ENCODE measurements around the gene TNRC6C. TPM values are rescaled to one million over a fixed set of nuclear protein-coding genes. Genes with fewer than 3 reads are reported as not detected.

The TNRC6C gene
- polyA plus RNA-seq, 3 donors, result 0.38 to 0.80 (median 0.46) TPM

- H3K4me2 ChIP-seq (replicated peaks; ENCODE audit: extremely low read depth, low read length, poor library complexity, severe bottlenecking), result no peak overlapping the region
- H3K9me3 ChIP-seq (replicated peaks in 1 of 2; ENCODE audit: control insufficient read depth in 1 of 2, insufficient read depth in 1 of 2, low read length in 2 of 2), result peaks cover 4 to 7% of the 10 kb centered on the region in 2 donors
- no peaks in the 10 kb centered on the region for H3K36me3 ChIP-seq (replicated peaks in 1 of 2; ENCODE audit: control insufficient read depth in 1 of 2, insufficient read depth in 2 of 2, low read length in 2 of 2)
- intact Hi-C loops (cut with micrococcal nuclease), result no loop called here
- no peak overlapping the region for H3K4me3 ChIP-seq (replicated peaks in 1 of 3; ENCODE audit: low read depth in 2 of 3, low read length in 3 of 3)
- no peaks in the 10 kb centered on the region for H4K20me1 ChIP-seq (ENCODE audit: insufficient read depth, low read length)
- no peaks in the 10 kb centered on the region for H3K79me2 ChIP-seq (ENCODE audit: insufficient read depth, low read length)
- peaks cover 10% of the 10 kb centered on the region for H3K4me1 Mint-ChIP-seq
- no CpG with 5 or more reads among the region's 3 CpGs for WGBS (ENCODE audit: insufficient coverage)
- no peak for DNase-seq
- H3K27ac Mint-ChIP-seq, result peak overlapping the region in 1 of 7 donors; percentile 62
- peak overlapping the region in 1 of 2 donors; percentile 72 for H3K4me3 Mint-ChIP-seq
- H3K9ac ChIP-seq (ENCODE audit: insufficient read depth, low read length, poor library complexity, severe bottlenecking), result no peak overlapping the region
- peaks cover 5 to 14% (median 8%) of the 10 kb centered on the region in 7 donors for H3K9me3 Mint-ChIP-seq
- no peak overlapping the region for H3K27ac ChIP-seq (ENCODE audit: low read depth in 1 of 2, low read length in 2 of 2)
- peaks cover 13% of the 10 kb centered on the region in 2 donors for H3K4me1 ChIP-seq (ENCODE audit: control insufficient read depth in 1 of 2, insufficient read depth in 2 of 2, low read length in 2 of 2)
- peaks cover 56 to 57% (median 57%) of the 10 kb centered on the region in 3 donors for H3K27me3 Mint-ChIP-seq (ENCODE audit: low read depth in 3 of 3)
- H3K36me3 Mint-ChIP-seq, result peaks cover 0 to 3% of the 10 kb centered on the region in 2 donors
- H2AFZ ChIP-seq (ENCODE audit: insufficient read depth, low read depth, low read length, poor library complexity, severe bottlenecking), result no peak overlapping the region
- peaks cover 50 to 55% of the 10 kb centered on the region in 2 donors for H3K27me3 ChIP-seq (ENCODE audit: control insufficient read depth in 2 of 2, insufficient read depth in 2 of 2, low read length in 2 of 2)
- TF ChIP-seq CTCF (IDR thresholded peaks at IDR 0.05), result no peak
These were observed 9.8 kb upstream of the TNRC6C start for GRCh38 chr17:77948690-77949114.

GRCh38 chr17:77951123-77951522, 7.4 kb upstream of the TNRC6C start:
- Mint-ChIP-seq H3K4me1 (peaks cover 10% of the 10 kb centered on the region), H3K4me3 (peak overlapping the region in 1 of 2 donors; percentile 66), H3K27ac (no peak overlapping the region), H3K36me3 (peaks cover 0 to 3% of the 10 kb centered on the region in 2 donors), H3K27me3 (ENCODE audit: low read depth in 3 of 3) (peaks cover 62 to 69% (median 68%) of the 10 kb centered on the region in 3 donors), H3K9me3 (peaks cover 5 to 14% (median 10%) of the 10 kb centered on the region in 7 donors)
- no peak overlapping the region for H3K9ac ChIP-seq (ENCODE audit: insufficient read depth, low read length, poor library complexity, severe bottlenecking)
- H3K36me3 ChIP-seq (replicated peaks in 1 of 2; ENCODE audit: control insufficient read depth in 1 of 2, insufficient read depth in 2 of 2, low read length in 2 of 2), result no peaks in the 10 kb centered on the region
- no peak overlapping the region for H3K4me2 ChIP-seq (replicated peaks; ENCODE audit: extremely low read depth, low read length, poor library complexity, severe bottlenecking)
- DNase-seq, result no peak
- H3K79me2 ChIP-seq (ENCODE audit: insufficient read depth, low read length), result no peaks in the 10 kb centered on the region
- intact Hi-C loops (cut with micrococcal nuclease), result loop anchor here in 1 of 2 donors (10.0 kb wide), 1 partner anchor 86 kb away; no protein-coding TSS in a partner anchor
- peaks cover 13% of the 10 kb centered on the region in 2 donors for H3K4me1 ChIP-seq (ENCODE audit: control insufficient read depth in 1 of 2, insufficient read depth in 2 of 2, low read length in 2 of 2)
- no peaks in the 10 kb centered on the region for H4K20me1 ChIP-seq (ENCODE audit: insufficient read depth, low read length)
- WGBS (ENCODE audit: insufficient coverage), result 95% methylated on average over 3 of the region's 5 CpGs
- H3K27me3 ChIP-seq (ENCODE audit: control insufficient read depth in 2 of 2, insufficient read depth in 2 of 2, low read length in 2 of 2), result peaks cover 60 to 71% of the 10 kb centered on the region in 2 donors
- H2AFZ ChIP-seq (ENCODE audit: insufficient read depth, low read depth, low read length, poor library complexity, severe bottlenecking), result no peak overlapping the region
- H3K9me3 ChIP-seq (replicated peaks in 1 of 2; ENCODE audit: control insufficient read depth in 1 of 2, insufficient read depth in 1 of 2, low read length in 2 of 2), result peaks cover 4 to 7% of the 10 kb centered on the region in 2 donors
- H3K4me3 ChIP-seq (replicated peaks in 1 of 3; ENCODE audit: low read depth in 2 of 3, low read length in 3 of 3), result no peak overlapping the region
- TF ChIP-seq CTCF (IDR thresholded peaks at IDR 0.05), result no peak
- H3K27ac ChIP-seq (ENCODE audit: low read depth in 1 of 2, low read length in 2 of 2), result no peak overlapping the region

All from CD14-positive monocyte (primary cell).